H9 (cell line): ENCODE results near the gene RAB3IP. TPM values are rescaled to one million over a fixed set of nuclear protein-coding genes. Genes with fewer than 3 reads are reported as not detected.

Experiments used
- DNase-seq: peaks from one replicate; pipeline ENCODE4 v3.0.0-alpha.2; 2017
- H2AFZ ChIP-seq: one replicate; pipeline ENCODE4 v1.6.1; 2013; ENCODE audit warnings: mild to moderate bottlenecking, low read length, control low read depth, moderate library complexity
- H2AK5ac ChIP-seq: 2 replicates; pipeline ENCODE4 v1.6.1; 2013; ENCODE audit warnings: low read length, control low read depth, mixed read lengths; ENCODE audit not compliant: insufficient read length
- H2BK120ac ChIP-seq: one replicate; pipeline ENCODE4 v1.6.1; 2013; ENCODE audit warnings: low read depth, mild to moderate bottlenecking, low read length, control low read depth, inconsistent platforms; ENCODE audit not compliant: poor library complexity, severe bottlenecking
- H2BK12ac ChIP-seq: 2 replicates; pipeline ENCODE4 v1.6.1; 2013; ENCODE audit warnings: low read length, control low read depth, mixed read lengths, low read depth; ENCODE audit not compliant: insufficient read length
- H2BK15ac ChIP-seq: 2 replicates; pipeline ENCODE4 v1.6.1; 2013; ENCODE audit warnings: low read depth, low read length, control low read depth
- H2BK20ac ChIP-seq: one replicate; pipeline ENCODE4 v1.6.1; 2013; ENCODE audit warnings: low read depth, mild to moderate bottlenecking, low read length, control low read depth, inconsistent platforms; ENCODE audit not compliant: poor library complexity, severe bottlenecking
- H2BK5ac ChIP-seq: 2 replicates; pipeline ENCODE4 v1.6.1; 2013; ENCODE audit warnings: low read length, control low read depth, mixed read lengths; ENCODE audit not compliant: insufficient read length
- H3K14ac ChIP-seq: 2 replicates; pipeline ENCODE4 v1.6.1; 2013; ENCODE audit warnings: low read length, control low read depth; ENCODE audit not compliant: insufficient read depth
- H3K18ac ChIP-seq: 2 replicates; pipeline ENCODE4 v1.6.1; 2013; ENCODE audit warnings: low read depth, mild to moderate bottlenecking, mixed read lengths, low read length, control low read depth; ENCODE audit not compliant: insufficient read length
- H3K23ac ChIP-seq: 2 replicates; pipeline ENCODE4 v1.6.1; 2013; ENCODE audit warnings: low read length, control low read depth, mixed read lengths, low read depth; ENCODE audit not compliant: insufficient read length
- H3K23me2 ChIP-seq: 2 replicates; pipeline ENCODE4 v1.6.1; 2013; ENCODE audit warnings: low read depth, mild to moderate bottlenecking, mixed read lengths, low read length, control low read depth; ENCODE audit not compliant: insufficient read length, poor library complexity, severe bottlenecking
- H3K27ac ChIP-seq: 2 replicates; pipeline ENCODE4 v1.5.1; 2013; ENCODE audit warnings: low read length, control low read depth, mixed read lengths, low read depth; ENCODE audit not compliant: insufficient read length
- H3K27me3 ChIP-seq: 2 replicates; pipeline ENCODE4 v1.6.1; 2013; ENCODE audit warnings: low read length, control low read depth, inconsistent platforms; ENCODE audit not compliant: insufficient read depth
- H3K4ac ChIP-seq: 2 replicates; pipeline ENCODE4 v1.6.1; 2013; ENCODE audit warnings: low read depth, mild to moderate bottlenecking, control low read depth, inconsistent platforms, low read length, moderate library complexity
- H3K4me1 ChIP-seq: 2 replicates; pipeline ENCODE4 v1.6.1; 2013; ENCODE audit warnings: low read length, control low read depth, inconsistent platforms; ENCODE audit not compliant: insufficient read depth
- H3K4me2 ChIP-seq: 2 replicates; pipeline ENCODE4 v1.6.1; 2013; ENCODE audit warnings: low read length, control low read depth, mixed read lengths; ENCODE audit not compliant: insufficient read length, insufficient read depth
- H3K56ac ChIP-seq: 2 replicates; pipeline ENCODE4 v1.6.1; 2013; ENCODE audit warnings: low read depth, mild to moderate bottlenecking, mixed read lengths, low read length, control low read depth; ENCODE audit not compliant: insufficient read length
- H3K79me1 ChIP-seq: 2 replicates; pipeline ENCODE4 v1.6.1; 2013; ENCODE audit warnings: low read depth, mild to moderate bottlenecking, moderate library complexity, low read length, control low read depth, inconsistent platforms; ENCODE audit not compliant: insufficient read depth, poor library complexity, severe bottlenecking
- H3K79me2 ChIP-seq: 2 replicates; pipeline ENCODE4 v1.6.1; 2013; ENCODE audit warnings: low read length, control low read depth, inconsistent platforms; ENCODE audit not compliant: insufficient read depth
- H3K9ac ChIP-seq: 2 replicates; pipeline ENCODE4 v1.6.1; 2013; ENCODE audit warnings: low read length, control low read depth, mixed read lengths; ENCODE audit not compliant: insufficient read length; ENCODE audit errors: extremely low read depth
- H3K9me3 ChIP-seq: one replicate; pipeline ENCODE4 v1.6.1; 2013; ENCODE audit warnings: low read depth, low read length, inconsistent platforms; ENCODE audit not compliant: control insufficient read depth
- H3T11ph ChIP-seq: one replicate; pipeline ENCODE4 v1.6.1; 2013; ENCODE audit warnings: mild to moderate bottlenecking, low read length, control low read depth, inconsistent platforms
- H4K20me1 ChIP-seq: one replicate; pipeline ENCODE4 v1.6.1; 2013; ENCODE audit not compliant: control insufficient read depth, insufficient read length, insufficient read depth
- H4K5ac ChIP-seq: 2 replicates; pipeline ENCODE4 v1.6.1; 2013; ENCODE audit warnings: low read depth, mild to moderate bottlenecking, mixed read lengths, low read length, control low read depth; ENCODE audit not compliant: insufficient read length
- H4K8ac ChIP-seq: replicated peaks from 2 replicates; pipeline ENCODE4 v1.6.1; 2013; ENCODE audit warnings: low read length, control low read depth, mixed read lengths, low read depth; ENCODE audit not compliant: insufficient read length
- H4K91ac ChIP-seq: 2 replicates; pipeline ENCODE4 v1.6.1; 2013; ENCODE audit warnings: low read depth, mild to moderate bottlenecking, moderate library complexity, mixed read lengths, low read length, control low read depth; ENCODE audit not compliant: insufficient read length
- H3K27ac Mint-ChIP-seq, 3 experiments: 2 replicates in 2 of 3; 3 replicates in 1 of 3; pipeline ENCODE4 v1.8.0; 2020 to 2021; ENCODE audit warnings: mixed read lengths in 3 of 3, mild to moderate bottlenecking in 1 of 3, moderate library complexity in 1 of 3
- H3K27me3 Mint-ChIP-seq: 2 replicates; pipeline ENCODE4 v1.8.0; 2021; ENCODE audit warnings: low read depth, mild to moderate bottlenecking, moderate library complexity, mixed read lengths
- H3K36me3 Mint-ChIP-seq, 3 experiments: 2 replicates in 2 of 3; 3 replicates in 1 of 3; pipeline ENCODE4 v1.8.0; 2020 to 2021; ENCODE audit warnings: low read depth in 3 of 3, mixed read lengths in 3 of 3; ENCODE audit not compliant: insufficient read depth in 1 of 3
- H3K4me1 Mint-ChIP-seq, 2 experiments: 2 replicates each; pipeline ENCODE4 v1.8.0; 2020; ENCODE audit warnings: mixed read lengths in 2 of 2
- H3K4me3 Mint-ChIP-seq, 2 experiments: 2 replicates in 1 of 2; 3 replicates in 1 of 2; pipeline ENCODE4 v1.8.0; 2020 to 2021; ENCODE audit warnings: mild to moderate bottlenecking in 2 of 2, mixed read lengths in 2 of 2, moderate library complexity in 1 of 2
- H3K9me3 Mint-ChIP-seq, 2 experiments: 2 replicates in 1 of 2; 3 replicates in 1 of 2; pipeline ENCODE4 v1.8.0; 2020; ENCODE audit warnings: mild to moderate bottlenecking in 2 of 2, mixed read lengths in 2 of 2, moderate library complexity in 1 of 2
- WGBS: extraction: QIAGEN DNeasy Blood & Tissue Kit; methylation state at CpG from one replicate; pipeline ENCODE4 v1.1.7; 2013; ENCODE audit warnings: missing lambda C conversion rate, low lambda C conversion rate, mixed read lengths; ENCODE audit not compliant: insufficient read length; ENCODE audit errors: extremely low coverage; 5-methylcytosine and 5-hydroxymethylcytosine counted together
- total RNA-seq: library from RNA; stranded (reverse); gene quantifications from 2 replicates; pipeline ENCODE4 v1.2.1, GENCODE V29; 2021
- TF ChIP-seq, protein P1 (sequence below): fragments of 200-600 bp; sonication (generic); conservative IDR thresholded peaks from 3 replicates; pipeline ENCODE4 v1.8.0; 2021; ENCODE audit warnings: antibody characterized with exemption, mild to moderate bottlenecking

The RAB3IP gene
- total RNA-seq, 1 experiment from 2014 or later, result 45.5 TPM

DNA sequence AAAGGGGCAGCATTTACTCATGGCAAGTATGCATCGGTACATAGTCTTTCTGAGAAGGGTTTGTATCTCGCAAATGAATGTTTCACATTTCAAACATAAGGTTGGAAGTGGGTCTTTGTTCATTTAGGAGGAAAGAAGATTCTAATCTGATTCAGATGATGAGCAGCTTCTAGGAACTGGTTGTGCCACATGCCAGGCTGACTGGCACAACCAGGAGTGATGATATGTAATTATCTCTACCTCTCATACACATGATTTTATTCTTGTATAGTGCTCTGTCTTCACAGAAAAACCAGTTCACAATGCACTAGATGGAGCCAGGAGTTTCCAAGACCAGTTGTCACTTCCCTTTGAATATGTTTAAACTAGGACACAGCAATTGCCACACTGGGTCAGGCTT is 25.8 kb upstream of the RAB3IP start:
- H4K5ac ChIP-seq, result no peak overlapping the region
- no peak overlapping the region for H3K56ac ChIP-seq
- H3K23me2 ChIP-seq, result no peaks in the 10 kb centered on the region
- H3K27ac ChIP-seq, result no peak overlapping the region
- H2BK120ac ChIP-seq, result no peak overlapping the region
- no peak overlapping the region for H3K14ac ChIP-seq
- no peaks in the 10 kb centered on the region for H4K20me1 ChIP-seq
- H3K36me3 Mint-ChIP-seq, result no peaks in the 10 kb centered on the region
- no peak overlapping the region for H2AK5ac ChIP-seq
- TF ChIP-seq, protein P1, sequence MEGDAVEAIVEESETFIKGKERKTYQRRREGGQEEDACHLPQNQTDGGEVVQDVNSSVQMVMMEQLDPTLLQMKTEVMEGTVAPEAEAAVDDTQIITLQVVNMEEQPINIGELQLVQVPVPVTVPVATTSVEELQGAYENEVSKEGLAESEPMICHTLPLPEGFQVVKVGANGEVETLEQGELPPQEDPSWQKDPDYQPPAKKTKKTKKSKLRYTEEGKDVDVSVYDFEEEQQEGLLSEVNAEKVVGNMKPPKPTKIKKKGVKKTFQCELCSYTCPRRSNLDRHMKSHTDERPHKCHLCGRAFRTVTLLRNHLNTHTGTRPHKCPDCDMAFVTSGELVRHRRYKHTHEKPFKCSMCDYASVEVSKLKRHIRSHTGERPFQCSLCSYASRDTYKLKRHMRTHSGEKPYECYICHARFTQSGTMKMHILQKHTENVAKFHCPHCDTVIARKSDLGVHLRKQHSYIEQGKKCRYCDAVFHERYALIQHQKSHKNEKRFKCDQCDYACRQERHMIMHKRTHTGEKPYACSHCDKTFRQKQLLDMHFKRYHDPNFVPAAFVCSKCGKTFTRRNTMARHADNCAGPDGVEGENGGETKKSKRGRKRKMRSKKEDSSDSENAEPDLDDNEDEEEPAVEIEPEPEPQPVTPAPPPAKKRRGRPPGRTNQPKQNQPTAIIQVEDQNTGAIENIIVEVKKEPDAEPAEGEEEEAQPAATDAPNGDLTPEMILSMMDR, result no peak
- H2BK12ac ChIP-seq, result no peak overlapping the region
- H3K4me1 ChIP-seq, result no peaks in the 10 kb centered on the region; the same call in 1 of the 2 replicates
- H2BK15ac ChIP-seq, result no peak overlapping the region
- DNase-seq, result no peak
- WGBS, result no CpG with 5 or more reads among the region's 2 CpGs
- no peak overlapping the region for H4K8ac ChIP-seq
- H3K23ac ChIP-seq, result no peak overlapping the region
- H3T11ph ChIP-seq, result no peak overlapping the region
- no peak overlapping the region for H4K91ac ChIP-seq
- no peak overlapping the region for H3K9ac ChIP-seq
- H3K79me2 ChIP-seq, result no peaks in the 10 kb centered on the region
- no peaks in the 10 kb centered on the region for H3K79me1 ChIP-seq
- no peaks in the 10 kb centered on the region for H3K9me3 ChIP-seq
- no peak overlapping the region for H2AFZ ChIP-seq
- no peak overlapping the region; a peak in 1 of 7 replicates for H3K27ac Mint-ChIP-seq
- H3K9me3 Mint-ChIP-seq, result no peaks in the 10 kb centered on the region
- no peak overlapping the region for H3K4ac ChIP-seq
- H2BK20ac ChIP-seq, result no peak overlapping the region
- H3K4me1 Mint-ChIP-seq, result peaks cover 3% of the 10 kb centered on the region in 2 experiments
- no peaks in the 10 kb centered on the region for H3K27me3 ChIP-seq
- no peak overlapping the region for H3K18ac ChIP-seq
- H3K27me3 Mint-ChIP-seq, result no peaks in the 10 kb centered on the region
- H3K4me2 ChIP-seq, result no peak overlapping the region
- no peak overlapping the region for H3K4me3 Mint-ChIP-seq
- H2BK5ac ChIP-seq, result no peak overlapping the region
